ENCODE results near the gene AHRR.
"Not testable (repeated sequence)": the region's sequence is repeated elsewhere in the genome, so short reads cannot be mapped to it uniquely, and the experiment has no call there.

Gene AHRR

GRCh38 chr5:369151-369868 lies 47.8 kb downstream of the AHRR start:
- Histone ChIP-seq H3K4me3 (ENCODE audit: low read depth, low read length, poor library complexity, severe bottlenecking) (no peak overlapping the region), H3K9me2 (ENCODE audit: low read depth, low read length) (no peaks in the 10 kb centered on the region), H2AFZ (ENCODE audit: low read length) (no peak overlapping the region), H3K79me2 (ENCODE audit: insufficient read depth, low read length) (no peaks in the 10 kb centered on the region), H3K27ac (ENCODE audit: low read depth, low read length, poor library complexity, severe bottlenecking) (peak overlapping the region; percentile 60), H4K20me1 (ENCODE audit: insufficient read depth, low read length) (no peaks in the 10 kb centered on the region), H3K4me1 (ENCODE audit: insufficient read depth, low read length, severe bottlenecking) (peaks cover 77% of the 10 kb centered on the region), H3K4me2 (ENCODE audit: low read length) (peak overlapping the region; percentile 2; the same call in 1 of the 2 replicates), H3K27me3 (ENCODE audit: insufficient read depth, low read length) (no peaks in the 10 kb centered on the region), H3F3A (ENCODE audit: insufficient read depth, low read length) (no peaks in the 10 kb centered on the region), H3K36me3 (ENCODE audit: insufficient read depth, low read length) (no peaks in the 10 kb centered on the region; the same call in 1 of the 2 replicates), H3K9ac (ENCODE audit: low read length) (peak overlapping the region; percentile 3; the same call in 1 of the 2 replicates), H3K9me3 (ENCODE audit: low read length) (no peaks in the 10 kb centered on the region)
- TF ChIP-seq EZH2 (IDR thresholded peaks at IDR 0.05; ENCODE audit: borderline replicate concordance, low read length) (no peak), CTCF (IDR thresholded peaks at IDR 0.05; ENCODE audit: low read length) (no peak)

GRCh38 chr5:369869-370236 lies 48.3 kb downstream of the AHRR start:
- Histone ChIP-seq H3K4me1 (ENCODE audit: insufficient read depth, low read length, severe bottlenecking) (peaks cover 82% of the 10 kb centered on the region), H3K27ac (ENCODE audit: low read depth, low read length, poor library complexity, severe bottlenecking) (peak overlapping the region; percentile 60)
- H2AFZ ChIP-seq (ENCODE audit: low read length); H3F3A ChIP-seq (ENCODE audit: insufficient read depth, low read length); H3K27me3 ChIP-seq (ENCODE audit: insufficient read depth, low read length); H4K20me1 ChIP-seq (ENCODE audit: insufficient read depth, low read length); H3K36me3 ChIP-seq (ENCODE audit: insufficient read depth, low read length); H3K79me2 ChIP-seq (ENCODE audit: insufficient read depth, low read length); H3K9me2 ChIP-seq (ENCODE audit: low read depth, low read length); H3K9ac ChIP-seq (ENCODE audit: low read length); H3K4me3 ChIP-seq (ENCODE audit: low read depth, low read length, poor library complexity, severe bottlenecking); H3K9me3 ChIP-seq (ENCODE audit: low read length); H3K4me2 ChIP-seq (ENCODE audit: low read length): not testable (repeated sequence)

DNA sequence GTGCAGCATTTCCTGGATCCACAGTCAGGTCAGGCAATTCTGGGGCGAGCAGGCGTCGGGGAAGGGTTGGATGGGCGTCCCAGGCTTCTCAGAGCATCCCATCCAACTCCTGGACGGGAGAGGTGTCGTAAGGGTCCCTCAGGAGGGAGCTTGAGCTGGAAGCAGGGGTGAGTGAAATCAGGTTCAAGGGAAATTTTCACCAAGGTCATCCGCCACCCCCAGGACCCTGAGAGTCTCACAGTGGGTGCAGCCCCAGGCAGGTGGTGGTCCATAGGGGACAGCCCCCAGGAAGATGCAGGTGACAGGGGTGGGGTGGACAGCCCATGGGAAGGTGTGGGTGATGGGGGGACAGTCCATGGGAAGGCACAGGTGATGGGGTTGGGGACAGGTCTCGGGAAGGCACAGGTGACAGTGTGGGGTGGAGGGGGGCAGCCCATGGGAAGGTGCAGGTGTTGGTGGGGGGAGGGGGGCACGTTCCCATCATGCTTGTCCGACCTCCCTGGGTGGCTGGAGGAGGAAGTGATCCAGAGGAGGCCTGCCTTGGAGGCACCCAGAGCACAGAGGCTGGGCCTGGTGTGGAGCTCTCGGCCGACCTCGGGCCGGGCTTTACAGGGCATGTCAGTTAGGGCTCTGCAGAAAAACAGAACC lies 48.9 kb downstream of the AHRR start:
- H3K4me3 ChIP-seq (ENCODE audit: low read depth, low read length, poor library complexity, severe bottlenecking): no peak overlapping the region
- H3K4me1 ChIP-seq (ENCODE audit: insufficient read depth, low read length, severe bottlenecking): peaks cover 88% of the 10 kb centered on the region
- no peaks in the 10 kb centered on the region for H3F3A ChIP-seq (ENCODE audit: insufficient read depth, low read length)
- H3K79me2 ChIP-seq (ENCODE audit: insufficient read depth, low read length): no peaks in the 10 kb centered on the region
- H3K9me2 ChIP-seq (ENCODE audit: low read depth, low read length): no peaks in the 10 kb centered on the region
- no peak overlapping the region for H3K4me2 ChIP-seq (ENCODE audit: low read length)
- H3K27ac ChIP-seq (ENCODE audit: low read depth, low read length, poor library complexity, severe bottlenecking): peak overlapping the region; percentile 84
- no peak overlapping the region for H2AFZ ChIP-seq (ENCODE audit: low read length)
- H3K9ac ChIP-seq (ENCODE audit: low read length): no peak overlapping the region
- H3K36me3 ChIP-seq (ENCODE audit: insufficient read depth, low read length): no peaks in the 10 kb centered on the region; the same call in 1 of the 2 replicates
- TF ChIP-seq EZH2 (IDR thresholded peaks at IDR 0.05; ENCODE audit: borderline replicate concordance, low read length): no peak
- no peak for TF ChIP-seq CTCF (IDR thresholded peaks at IDR 0.05; ENCODE audit: low read length)
- no peaks in the 10 kb centered on the region for H3K9me3 ChIP-seq (ENCODE audit: low read length)
- H4K20me1 ChIP-seq (ENCODE audit: insufficient read depth, low read length): no peaks in the 10 kb centered on the region
- H3K27me3 ChIP-seq (ENCODE audit: insufficient read depth, low read length): no peaks in the 10 kb centered on the region
